LNCAP (cell line): ENCODE measurements around the gene PLEKHA8.

Source experiments
- CTCF ChIP-seq: fragments of 450-650 bp; IDR thresholded peaks from 2 replicates; pipeline ENCODE4 v1.5.1; 2017; ENCODE audit warnings: mild to moderate bottlenecking

PLEKHA8 gene

GRCh38 chr7:30028216-30028748 is at the start of gene PLEKHA8:
PLEKHA8 (plus strand) TSS chr7:30028412; CDS start chr7:30028763, 351 bp downstream.
- no peak for TF ChIP-seq CTCF

GRCh38 chr7:29980151-29980550 is 48.1 kb upstream of the PLEKHA8 start:
- TF ChIP-seq CTCF = no peak

GRCh38 chr7:29987083-29987482 is 41.1 kb upstream of the PLEKHA8 start:
- no peak for TF ChIP-seq CTCF

GRCh38 chr7:29987811-29988317 is 40.3 kb upstream of the PLEKHA8 start:
- TF ChIP-seq CTCF = no peak

GRCh38 chr7:29988424-29989256 is 39.6 kb upstream of the PLEKHA8 start:
- no peak for TF ChIP-seq CTCF

- no peak for TF ChIP-seq CTCF
Observed at GRCh38 chr7:29989257-29989995, 38.8 kb upstream of the PLEKHA8 start, which contains the start of gene SCRN1. SCRN1 (minus strand) TSS chr7:29989801; CDS start chr7:29969067, 20,734 bp downstream.

GRCh38 chr7:29990931-29991330 is 37.3 kb upstream of the PLEKHA8 start:
- TF ChIP-seq CTCF = no peak
